Endothelial cell of umbilical vein (primary cell): ENCODE data around the gene TOP3A.

ENCODE experiments used
- EZH2 ChIP-seq: IDR thresholded peaks from 2 replicates; pipeline ENCODE4 v1.6.1; 2012; ENCODE audit warnings: borderline replicate concordance, low read depth, mild to moderate bottlenecking, moderate library complexity, low read length, inconsistent platforms; ENCODE audit not compliant: severe bottlenecking
- FOS ChIP-seq: IDR thresholded peaks from 2 replicates; pipeline ENCODE4 v1.6.1; 2011; ENCODE audit warnings: mild to moderate bottlenecking, low read length, moderate library complexity, borderline replicate concordance; ENCODE audit not compliant: insufficient read depth
- TF ChIP-seq, protein P1 (sequence below), 2 donors: IDR thresholded peaks; 1 replicate in 1 of 2; 2 replicates in 1 of 2; pipeline ENCODE4 v1.5.1; 2011; ENCODE audit warnings: low read length in 2 of 2, mild to moderate bottlenecking in 2 of 2, moderate library complexity in 2 of 2, control low read depth in 1 of 2, inconsistent platforms in 1 of 2, low read depth in 1 of 2; ENCODE audit not compliant: insufficient read depth in 1 of 2; ENCODE audit errors: extremely low read depth in 1 of 2

DNA sequence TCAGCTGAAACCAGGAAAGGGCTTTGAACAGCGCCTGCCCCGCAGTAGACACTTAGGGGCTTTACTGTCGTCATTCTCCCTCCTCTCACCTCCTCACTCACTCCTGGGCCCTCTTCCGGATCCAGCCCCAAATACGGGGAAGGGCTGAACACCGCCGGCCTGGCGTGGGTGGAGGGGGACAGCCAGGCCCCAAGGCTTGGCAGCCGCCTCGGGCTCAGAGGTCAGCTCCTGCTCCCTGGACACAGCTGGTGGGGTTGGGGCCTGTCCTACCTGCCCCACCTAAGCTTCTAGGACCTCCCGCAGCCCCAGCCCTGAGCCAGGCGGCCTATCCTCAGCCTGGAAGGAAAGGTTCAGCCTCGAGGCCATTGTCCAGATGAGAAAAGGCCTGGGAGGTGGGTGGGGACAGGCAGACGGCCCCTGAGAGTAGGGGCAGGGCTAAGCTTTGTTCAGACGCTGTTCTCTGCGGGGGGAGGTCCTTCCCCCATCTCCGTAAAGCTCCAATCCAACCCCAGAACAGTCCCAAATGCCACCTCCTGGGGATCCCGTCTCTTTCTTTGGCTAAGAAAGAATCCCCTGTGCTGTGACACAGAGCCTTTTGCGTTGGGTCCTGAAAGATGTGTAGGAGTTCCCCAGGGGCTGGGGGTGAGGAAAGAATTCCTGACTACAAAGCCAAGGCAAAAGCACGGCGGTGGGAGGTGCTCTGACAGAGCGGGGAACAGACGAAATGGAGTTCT is 90.2 kb downstream of the TOP3A start:
- TF ChIP-seq, protein P1, sequence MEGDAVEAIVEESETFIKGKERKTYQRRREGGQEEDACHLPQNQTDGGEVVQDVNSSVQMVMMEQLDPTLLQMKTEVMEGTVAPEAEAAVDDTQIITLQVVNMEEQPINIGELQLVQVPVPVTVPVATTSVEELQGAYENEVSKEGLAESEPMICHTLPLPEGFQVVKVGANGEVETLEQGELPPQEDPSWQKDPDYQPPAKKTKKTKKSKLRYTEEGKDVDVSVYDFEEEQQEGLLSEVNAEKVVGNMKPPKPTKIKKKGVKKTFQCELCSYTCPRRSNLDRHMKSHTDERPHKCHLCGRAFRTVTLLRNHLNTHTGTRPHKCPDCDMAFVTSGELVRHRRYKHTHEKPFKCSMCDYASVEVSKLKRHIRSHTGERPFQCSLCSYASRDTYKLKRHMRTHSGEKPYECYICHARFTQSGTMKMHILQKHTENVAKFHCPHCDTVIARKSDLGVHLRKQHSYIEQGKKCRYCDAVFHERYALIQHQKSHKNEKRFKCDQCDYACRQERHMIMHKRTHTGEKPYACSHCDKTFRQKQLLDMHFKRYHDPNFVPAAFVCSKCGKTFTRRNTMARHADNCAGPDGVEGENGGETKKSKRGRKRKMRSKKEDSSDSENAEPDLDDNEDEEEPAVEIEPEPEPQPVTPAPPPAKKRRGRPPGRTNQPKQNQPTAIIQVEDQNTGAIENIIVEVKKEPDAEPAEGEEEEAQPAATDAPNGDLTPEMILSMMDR (IDR thresholded peaks at IDR 0.05; ENCODE audit: extremely low read depth in 1 of 2, insufficient read depth in 1 of 2, low read depth in 1 of 2, low read length in 2 of 2), result no peak
- TF ChIP-seq EZH2 (no peak), FOS (no peak)
